IMR-90 (cell line): ENCODE results near the gene SDR9C7. TPM values are rescaled to one million over a fixed set of nuclear protein-coding genes. Genes with fewer than 3 reads are reported as not detected.

Source experiments
- ATAC-seq: fragments of 200-7000 bp; cut with Tn5 transposase; 2 replicates; pipeline ENCODE4 v1.9.1; 2020; ENCODE audit warnings: low read depth, mild to moderate bottlenecking, moderate library complexity
- BruUV-seq: library from RNA; stranded (reverse); fragments of 400-500 nt; replicated peaks from 2 replicates; lab custom pipeline; 2021; lab: Mats Ljungman, UMichigan
- CTCF ChIA-PET: fragments of 300-600 bp; formaldehyde crosslinking; extraction: SDS; loops from one replicate; lab custom pipeline; 2021; ENCODE audit warnings: antibody characterized with exemption; lab: Yijun Ruan, JAX
- POLR2A ChIA-PET: fragments of 300-600 bp; sonication (Branson Sonifier 250); formaldehyde crosslinking; loops from one replicate; lab custom pipeline; 2022; ENCODE audit warnings: antibody characterized with exemption; ENCODE audit not compliant: unreplicated experiment; lab: Charles Lee
- DNase-seq: peaks from one replicate; pipeline ENCODE4 v3.0.0; 2013
- H2AFZ ChIP-seq: replicated peaks from 2 replicates; pipeline ENCODE3; 2013; ENCODE audit warnings: low read length, mild to moderate bottlenecking; ENCODE audit not compliant: poor library complexity
- H2AK5ac ChIP-seq: 2 replicates; pipeline ENCODE4 v1.6.1; 2013; ENCODE audit warnings: low read depth, low read length, inconsistent platforms
- H2AK9ac ChIP-seq: replicated peaks from 2 replicates; pipeline ENCODE3; 2013; ENCODE audit warnings: mild to moderate bottlenecking, low read depth, low read length, moderate library complexity; ENCODE audit not compliant: poor library complexity
- H2BK120ac ChIP-seq: 2 replicates; pipeline ENCODE4 v1.6.1; 2013; ENCODE audit warnings: low read depth, low read length, inconsistent platforms
- H2BK15ac ChIP-seq: 3 replicates; pipeline ENCODE4 v1.6.1; 2013; ENCODE audit warnings: low read depth, low read length, inconsistent platforms
- H2BK20ac ChIP-seq: 2 replicates; pipeline ENCODE4 v1.6.1; 2013; ENCODE audit warnings: low read depth, mild to moderate bottlenecking, inconsistent platforms, low read length, moderate library complexity
- H2BK5ac ChIP-seq: 2 replicates; pipeline ENCODE4 v1.6.1; 2013; ENCODE audit warnings: mild to moderate bottlenecking, low read depth, low read length, inconsistent platforms; ENCODE audit not compliant: poor library complexity, severe bottlenecking
- H3K14ac ChIP-seq: replicated peaks from 2 replicates; pipeline ENCODE4 v1.6.1; 2013; ENCODE audit warnings: low read depth, low read length, inconsistent platforms
- H3K18ac ChIP-seq: 2 replicates; pipeline ENCODE4 v1.6.1; 2013; ENCODE audit warnings: low read depth, low read length, control low read depth
- H3K23ac ChIP-seq: 2 replicates; pipeline ENCODE4 v1.6.1; 2013; ENCODE audit warnings: low read depth, low read length, inconsistent platforms
- H3K27ac ChIP-seq: 2 replicates; pipeline ENCODE4 v1.5.1; 2013; ENCODE audit warnings: mild to moderate bottlenecking, control low read depth, low read length; ENCODE audit not compliant: insufficient read depth
- H3K27me3 ChIP-seq: 2 replicates; pipeline ENCODE4 v1.6.1; 2013; ENCODE audit warnings: low read length; ENCODE audit not compliant: control insufficient read depth, insufficient read depth
- H3K36me3 ChIP-seq: 2 replicates; pipeline ENCODE4 v1.6.1; 2013; ENCODE audit warnings: low read length, mixed read lengths; ENCODE audit not compliant: control insufficient read depth, insufficient read depth
- H3K4ac ChIP-seq: 2 replicates; pipeline ENCODE4 v1.6.1; 2013; ENCODE audit warnings: low read depth, low read length, inconsistent platforms
- H3K4me1 ChIP-seq: 2 replicates; pipeline ENCODE4 v1.6.1; 2013; ENCODE audit warnings: low read length, mixed read lengths; ENCODE audit not compliant: control insufficient read depth, insufficient read depth
- H3K4me2 ChIP-seq: 2 replicates; pipeline ENCODE4 v1.6.1; 2013; ENCODE audit warnings: low read depth, mild to moderate bottlenecking, control low read depth, low read length, moderate library complexity
- H3K4me3 ChIP-seq: 2 replicates; pipeline ENCODE4 v1.5.1; 2013; ENCODE audit warnings: low read depth, mild to moderate bottlenecking, control low read depth, low read length, moderate library complexity; ENCODE audit not compliant: insufficient read depth
- H3K56ac ChIP-seq: 2 replicates; pipeline ENCODE4 v1.6.1; 2013; ENCODE audit warnings: low read length, inconsistent platforms; ENCODE audit not compliant: insufficient read depth; ENCODE audit errors: extremely low read depth
- H3K79me1 ChIP-seq, 2 experiments: 2 replicates each; pipeline ENCODE4 v1.6.1; 2013; ENCODE audit warnings: low read length in 2 of 2, inconsistent platforms in 1 of 2, low read depth in 1 of 2
- H3K9ac ChIP-seq: 2 replicates; pipeline ENCODE4 v1.6.1; 2013; ENCODE audit warnings: low read depth, low read length, control low read depth
- H3K9me1 ChIP-seq: 2 replicates; pipeline ENCODE4 v1.6.1; 2013; ENCODE audit warnings: low read length, inconsistent platforms; ENCODE audit not compliant: insufficient read depth
- H3K9me3 ChIP-seq: 2 replicates; pipeline ENCODE4 v1.6.1; 2013; ENCODE audit warnings: low read length; ENCODE audit not compliant: control insufficient read depth, insufficient read depth
- H4K20me1 ChIP-seq: 2 replicates; pipeline ENCODE4 v1.6.1; 2013; ENCODE audit warnings: low read length, inconsistent platforms; ENCODE audit not compliant: insufficient read depth
- H4K5ac ChIP-seq: 2 replicates; pipeline ENCODE4 v1.6.1; 2013; ENCODE audit warnings: mild to moderate bottlenecking, low read depth, low read length, control low read depth
- H4K8ac ChIP-seq, 2 experiments: 2 replicates each; pipeline ENCODE4 v1.6.1; 2013; ENCODE audit warnings: low read depth in 2 of 2, low read length in 2 of 2, control low read depth in 1 of 2, inconsistent platforms in 1 of 2
- H4K91ac ChIP-seq: 2 replicates; pipeline ENCODE4 v1.6.1; 2013; ENCODE audit warnings: low read depth, low read length, inconsistent platforms; ENCODE audit not compliant: insufficient read depth
- ELK1 ChIP-seq: fragments of 150-350 bp; IDR thresholded peaks from 2 replicates; pipeline ENCODE4 v1.6.1; 2016; ENCODE audit warnings: low read depth, mild to moderate bottlenecking, low read length, moderate library complexity, borderline replicate concordance
- MXI1 ChIP-seq: IDR thresholded peaks from 2 replicates; pipeline ENCODE4 v1.6.1; 2012; ENCODE audit warnings: low read depth, mild to moderate bottlenecking, low read length, moderate library complexity, borderline replicate concordance
- POLR2A ChIP-seq: IDR thresholded peaks from 2 replicates; pipeline ENCODE4 v1.6.1; 2012; ENCODE audit warnings: mild to moderate bottlenecking, low read depth, low read length
- RFX5 ChIP-seq: IDR thresholded peaks from 2 replicates; pipeline ENCODE4 v1.8.0; 2012; ENCODE audit warnings: low read depth, mild to moderate bottlenecking, low read length, moderate library complexity
- SMC3 ChIP-seq: fragments of 150-350 bp; IDR thresholded peaks from 2 replicates; pipeline ENCODE4 v1.6.1; 2016; ENCODE audit warnings: low read depth, mild to moderate bottlenecking, antibody characterized with exemption, low read length, moderate library complexity
- WGBS, 2 experiments: methylation state at CpG; one replicate each; pipeline versions ENCODE4 v1.1.5 to v1.1.7; 2013; ENCODE audit warnings: missing lambda C conversion rate in 2 of 2; ENCODE audit not compliant: insufficient read length in 1 of 2; ENCODE audit errors: extremely low coverage in 2 of 2; 5-methylcytosine and 5-hydroxymethylcytosine counted together
- dilution Hi-C: fragments of 300-500 bp; cut with HindIII; formaldehyde crosslinking; loops from one replicate; pipeline ENCODE4 v1.14.3; 2018; ENCODE audit warnings: low sequenced_read_pairs; ENCODE audit not compliant: unreplicated experiment
- in situ Hi-C: fragments of 300-500 bp; cut with MboI; formaldehyde crosslinking; loops from 3 replicates; pipeline ENCODE4 v1.14.3; 2019; ENCODE audit warnings: low sequenced_read_pairs, inconsistent platforms, mixed read lengths
- intact Hi-C: fragments of 100-400 bp; cut with micrococcal nuclease; formaldehyde crosslinking; loops from 2 replicates; pipeline ENCODE4 v1.10.0; 2022
- polyA plus RNA-seq, 3 experiments: library from polyadenylated mRNA; depleted of rRNA; stranded (reverse); fragments of >200 nt; gene quantifications; 2 replicates each; pipeline ENCODE4 v1.2.3, GENCODE V29; 2012; ENCODE audit warnings: low replicate concordance in 1 of 3
- total RNA-seq: library from RNA; depleted of rRNA; stranded (reverse); fragments of >200 nt; gene quantifications from 2 replicates; pipeline ENCODE4 v1.2.3, GENCODE V29; 2012; rRNA removed

SDR9C7 gene
- total and polyA plus RNA-seq, 2 of the 4 experiments (the other 2 are of a cell fraction) = not detected

DNA sequence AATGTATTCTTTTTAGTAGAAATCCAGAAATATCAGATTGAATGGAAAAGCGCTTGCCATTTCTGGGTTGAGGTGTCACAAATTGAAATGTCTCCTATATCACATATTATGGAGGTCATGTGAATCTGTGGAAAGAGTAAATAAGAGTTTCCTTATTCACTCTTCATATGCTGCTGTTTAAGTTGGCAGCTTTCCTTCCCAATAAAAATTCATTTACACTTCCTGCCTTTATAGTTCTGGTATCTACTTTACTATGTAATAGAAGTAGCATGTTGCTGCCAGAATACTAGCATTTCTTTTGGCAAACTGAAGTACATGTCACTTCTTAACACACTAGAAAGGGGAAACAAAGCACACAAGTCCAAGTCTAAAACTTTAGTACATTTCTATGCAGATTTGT is 60.8 kb downstream of the SDR9C7 start:
- in situ Hi-C loops (no loop called here), intact Hi-C loops (no loop called here), dilution Hi-C loops (no loop called here)
- H3K18ac ChIP-seq = no peak overlapping the region
- H3K23ac ChIP-seq = no peak overlapping the region
- no peaks in the 10 kb centered on the region for H3K79me1 ChIP-seq
- DNase-seq (no peak), ATAC-seq (no peak)
- H3K27me3 ChIP-seq = peaks cover 3% of the 10 kb centered on the region
- BruUV-seq = no TSS peak
- H3K4me1 ChIP-seq = peaks cover 2% of the 10 kb centered on the region; the same call in 1 of the 2 replicates
- H3K14ac ChIP-seq = no peak overlapping the region
- no peak overlapping the region for H2BK5ac ChIP-seq
- H3K36me3 ChIP-seq = no peaks in the 10 kb centered on the region
- no peak overlapping the region for H3K9ac ChIP-seq
- H3K27ac ChIP-seq = no peak overlapping the region
- TF ChIP-seq MXI1 (no peak), POLR2A (no peak), SMC3 (no peak), RFX5 (no peak), ELK1 (no peak)
- no peak overlapping the region for H3K4me3 ChIP-seq
- POLR2A ChIA-PET = no interaction called here
- no peak overlapping the region for H2AK5ac ChIP-seq
- no peak overlapping the region for H4K5ac ChIP-seq
- H2BK20ac ChIP-seq = no peak overlapping the region
- CTCF ChIA-PET = no interaction called here
- no peak overlapping the region for H3K4me2 ChIP-seq
- WGBS, 2 experiments = no CpG with 5 or more reads among the region's 1 CpG
- H3K4ac ChIP-seq = no peak overlapping the region
- H4K20me1 ChIP-seq = no peaks in the 10 kb centered on the region
- H3K9me3 ChIP-seq = peaks cover 2% of the 10 kb centered on the region; the same call in 1 of the 2 replicates
- no peak overlapping the region for H2AFZ ChIP-seq
- H2BK15ac ChIP-seq = no peak overlapping the region
- no peak overlapping the region for H4K91ac ChIP-seq
- no peak overlapping the region for H2BK120ac ChIP-seq
- no peak overlapping the region for H2AK9ac ChIP-seq
- no peaks in the 10 kb centered on the region for H3K9me1 ChIP-seq
- H3K56ac ChIP-seq = no peak overlapping the region
- H4K8ac ChIP-seq = no peak overlapping the region

Other genes with a start within 250 kb of the SDR9C7 start
- 42.7 and 101 TPM in 2 replicates for gene PTGES3, start 246.1 kb downstream of the SDR9C7 start, total RNA-seq
- gene PTGES3, start 246.1 kb downstream of the SDR9C7 start, polyA plus RNA-seq (2012; rRNA removed) = 70.4 and 73.2 TPM in 2 replicates
- 1,223 and 1,512 TPM in 2 replicates for gene NACA, start 209.1 kb downstream of the SDR9C7 start, total RNA-seq
- gene NACA, start 209.1 kb downstream of the SDR9C7 start, polyA plus RNA-seq (2012; rRNA removed) = 587 and 662 TPM in 2 replicates
- 12.0 and 15.3 TPM in 2 replicates for gene PRIM1, start 182.1 kb downstream of the SDR9C7 start, total RNA-seq
- 6.7 and 8.6 TPM in 2 replicates for gene PRIM1, start 182.1 kb downstream of the SDR9C7 start, polyA plus RNA-seq (2012; rRNA removed)
- 1.3 and 1.4 TPM in 2 replicates for gene HSD17B6, start 171.1 kb downstream of the SDR9C7 start, total RNA-seq
- 1.2 and 1.4 TPM in 2 replicates for gene HSD17B6, start 171.1 kb downstream of the SDR9C7 start, polyA plus RNA-seq (2012; rRNA removed)
- gene RDH16, start 23.2 kb upstream of the SDR9C7 start, total RNA-seq = not detected in 2 replicates
- gene RDH16, start 23.2 kb upstream of the SDR9C7 start, polyA plus RNA-seq (2012; rRNA removed) = not detected in 2 replicates
- 5.2 and 5.3 TPM in 2 replicates for gene ZBTB39, start 72.1 kb upstream of the SDR9C7 start, total RNA-seq
- 3.6 and 4.0 TPM in 2 replicates for gene ZBTB39, start 72.1 kb upstream of the SDR9C7 start, polyA plus RNA-seq (2012; rRNA removed)
- not detected in 2 replicates for gene TAC3, start 82.1 kb upstream of the SDR9C7 start, total RNA-seq
- 0.94 and 1.4 TPM in 2 replicates for gene TAC3, start 82.1 kb upstream of the SDR9C7 start, polyA plus RNA-seq (2012; rRNA removed)
- under 0.01 TPM in 1 of 2 replicates, not detected in the other for gene MYO1A, start 115.7 kb upstream of the SDR9C7 start, total RNA-seq
- not detected in 2 replicates for gene MYO1A, start 115.7 kb upstream of the SDR9C7 start, polyA plus RNA-seq (2012; rRNA removed)
- gene NEMP1, start 144.4 kb upstream of the SDR9C7 start, total RNA-seq = 10.9 and 14.7 TPM in 2 replicates
- 7.2 and 8.9 TPM in 2 replicates for gene NEMP1, start 144.4 kb upstream of the SDR9C7 start, polyA plus RNA-seq (2012; rRNA removed)
- 68.3 and 68.8 TPM in 2 replicates for gene NAB2, start 154.7 kb upstream of the SDR9C7 start, total RNA-seq
- 65.1 and 65.2 TPM in 2 replicates for gene NAB2, start 154.7 kb upstream of the SDR9C7 start, polyA plus RNA-seq (2012; rRNA removed)
- 38.9 and 43.4 TPM in 2 replicates for gene STAT6, start 177.0 kb upstream of the SDR9C7 start, total RNA-seq
- gene STAT6, start 177.0 kb upstream of the SDR9C7 start, polyA plus RNA-seq (2012; rRNA removed) = 88.8 and 96.9 TPM in 2 replicates
- 73.1 and 75.5 TPM in 2 replicates for gene LRP1, start 194.1 kb upstream of the SDR9C7 start, total RNA-seq
- gene LRP1, start 194.1 kb upstream of the SDR9C7 start, polyA plus RNA-seq (2012; rRNA removed) = 142 and 155 TPM in 2 replicates
- gene LRP1-AS, start 213.2 kb upstream of the SDR9C7 start, total RNA-seq = not detected in 2 replicates
- not detected in 2 replicates for gene LRP1-AS, start 213.2 kb upstream of the SDR9C7 start, polyA plus RNA-seq (2012; rRNA removed)